GM13976 (cell line): Measurements from ENCODE around the gene CALN1.
A peak's percentile ranks its signal among the peaks of the same experiment; 100 is the strongest.

ENCODE experiments used
- DNase-seq: peaks from one replicate; pipeline ENCODE4 v3.0.0; 2012; ENCODE audit warnings: low spot score
- CTCF ChIP-seq: IDR thresholded peaks from 2 replicates; pipeline ENCODE4 v1.5.1; 2012; ENCODE audit warnings: borderline replicate concordance, mild to moderate bottlenecking; ENCODE audit not compliant: insufficient read depth; ENCODE audit errors: extremely low read depth, missing control alignments, control extremely low read depth
- in situ Hi-C: fragments of 300-500 bp; cut with MboI; formaldehyde crosslinking; loops from one replicate; pipeline ENCODE4 v1.12.0; 2022; ENCODE audit warnings: low sequenced_read_pairs, mixed read lengths, inconsistent platforms; ENCODE audit not compliant: unreplicated experiment

CALN1 gene

DNA sequence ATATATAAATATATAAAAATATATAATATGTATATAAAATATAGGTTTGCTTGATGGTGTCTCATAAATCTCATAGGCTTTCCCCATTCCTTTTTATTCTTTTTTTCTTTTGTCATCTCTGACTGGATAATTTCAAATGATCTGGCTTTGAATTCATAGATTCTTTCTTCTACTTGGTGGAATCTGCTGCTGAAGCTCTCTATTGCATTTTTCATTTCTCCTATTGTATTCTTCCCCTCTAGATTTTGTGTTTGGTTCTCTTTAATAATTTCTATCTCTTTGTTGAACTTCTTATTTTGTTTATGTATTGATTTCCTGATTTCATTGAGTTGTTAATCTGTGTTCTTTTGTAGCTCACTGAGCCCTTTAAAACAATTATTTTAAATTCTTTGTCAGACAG is 650.8 kb downstream of the CALN1 start:
- no peak for DNase-seq
- no peak for TF ChIP-seq CTCF
- in situ Hi-C loops: loop anchor here (25.0 kb wide), 2 partner anchors 726 to 1151 kb away; no protein-coding TSS in a partner anchor

GRCh38 chr7:71754828-71755227 is 657.3 kb downstream of the CALN1 start:
- in situ Hi-C loops: loop anchor here (25.0 kb wide), 2 partner anchors 732 to 1157 kb away; no protein-coding TSS in a partner anchor
- no peak for DNase-seq
- TF ChIP-seq CTCF: no peak

DNA sequence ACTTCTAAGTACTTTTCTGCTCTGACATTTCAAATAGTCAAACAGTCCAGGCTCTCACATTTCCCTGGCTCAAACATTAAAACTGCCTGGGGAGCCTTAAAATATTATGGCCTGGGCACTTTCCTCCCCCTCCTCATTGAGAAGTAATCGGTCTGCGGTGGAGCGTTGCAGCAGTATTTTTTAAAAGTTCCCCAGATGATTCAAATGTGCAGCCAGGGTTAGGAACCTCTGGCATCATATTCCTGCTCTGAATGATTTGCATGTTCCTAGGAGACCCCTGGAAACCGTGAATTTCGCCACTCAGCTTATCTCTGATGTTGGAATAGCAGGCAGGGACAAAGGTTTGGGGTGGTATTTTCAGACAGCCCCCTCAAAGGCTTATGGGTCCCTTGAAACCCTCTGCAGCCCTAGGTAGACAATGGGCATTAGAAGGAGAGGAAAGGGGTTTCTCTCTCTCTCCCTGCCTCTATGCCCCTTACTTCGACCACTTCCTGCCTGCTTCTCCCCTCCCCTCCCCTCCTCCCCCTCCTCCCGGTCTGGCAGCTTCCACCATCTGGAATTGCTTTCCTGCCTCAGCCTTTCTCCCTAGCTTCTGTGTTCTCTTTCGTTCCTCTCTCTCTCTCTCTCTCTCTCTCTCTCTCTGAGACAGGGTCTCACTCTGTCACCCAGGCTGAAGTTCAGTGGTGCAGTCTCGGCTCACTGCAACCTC is 658.0 kb downstream of the CALN1 start:
- TF ChIP-seq CTCF: no peak
- in situ Hi-C loops: loop anchor here (25.0 kb wide), 2 partner anchors 733 to 1158 kb away; no protein-coding TSS in a partner anchor
- no peak for DNase-seq

- no peak for TF ChIP-seq CTCF
- DNase-seq: no peak
- in situ Hi-C loops: loop anchor here (25.0 kb wide), 2 partner anchors 734 to 1159 kb away; no protein-coding TSS in a partner anchor
Observed at GRCh38 chr7:71753236-71753635, 658.9 kb downstream of the CALN1 start.

GRCh38 chr7:71752171-71752935 is 659.8 kb downstream of the CALN1 start:
- in situ Hi-C loops: loop anchor here (25.0 kb wide), 2 partner anchors 735 to 1160 kb away; no protein-coding TSS in a partner anchor
- peak; percentile 72 for TF ChIP-seq CTCF
- peak; percentile 84 for DNase-seq

DNA sequence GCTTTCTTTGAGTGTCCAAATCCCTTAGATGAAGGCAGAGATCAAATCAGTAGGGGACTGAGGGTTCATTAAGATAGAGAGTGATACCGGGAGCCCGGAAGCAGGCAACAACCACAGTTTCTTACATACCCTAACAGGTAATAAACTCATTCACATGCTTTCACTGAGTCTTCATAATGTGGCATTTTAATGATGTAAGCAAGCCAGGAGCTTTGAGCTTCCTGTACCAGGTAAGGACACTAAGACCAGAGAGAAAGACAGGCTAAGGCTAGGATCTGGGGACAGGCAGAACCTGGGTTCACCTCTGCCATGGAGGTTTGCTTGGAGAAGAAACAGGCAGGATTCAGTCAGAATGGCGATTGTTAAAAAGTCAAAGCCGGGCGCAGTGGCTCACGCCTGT is 661.8 kb downstream of the CALN1 start:
- DNase-seq: no peak
- TF ChIP-seq CTCF: no peak
- in situ Hi-C loops: loop anchor here (25.0 kb wide), 2 partner anchors 737 to 1162 kb away; no protein-coding TSS in a partner anchor
